Neural progenitor cell (in vitro differentiated cells): ENCODE measurements around the gene BRCC3. TPM values are rescaled to one million over a fixed set of nuclear protein-coding genes. Genes with fewer than 3 reads are reported as not detected.

Experiments used
- DNase-seq: peaks from one replicate; pipeline ENCODE4 v3.0.0-alpha.2; 2016; ENCODE audit warnings: low spot score
- H2AFZ ChIP-seq: fragments of 200-600 bp; sonication (generic); replicated peaks from 2 replicates; pipeline ENCODE4 v1.6.1; 2016; ENCODE audit warnings: antibody characterized with exemption
- H3F3A ChIP-seq: fragments of 200-600 bp; sonication (generic); 2 replicates; pipeline ENCODE4 v1.6.1; 2016; ENCODE audit warnings: antibody characterized with exemption, low read depth
- H3K27ac ChIP-seq: fragments of 200-600 bp; sonication (generic); 2 replicates; pipeline ENCODE4 v1.5.1; 2016; ENCODE audit warnings: mild to moderate bottlenecking
- H3K27me3 ChIP-seq: fragments of 200-600 bp; sonication (generic); 2 replicates; pipeline ENCODE4 v1.6.1; 2016; ENCODE audit warnings: mild to moderate bottlenecking, moderate library complexity
- H3K36me3 ChIP-seq: fragments of 200-600 bp; sonication (generic); 2 replicates; pipeline ENCODE4 v1.5.1; 2016
- H3K4me1 ChIP-seq: fragments of 200-600 bp; sonication (generic); 2 replicates; pipeline ENCODE4 v1.6.1; 2016; ENCODE audit warnings: mixed run types
- H3K4me2 ChIP-seq: fragments of 200-600 bp; sonication (generic); 2 replicates; pipeline ENCODE4 v1.6.1; 2016
- H3K4me3 ChIP-seq: fragments of 200-600 bp; sonication (generic); 2 replicates; pipeline ENCODE4 v1.5.1; 2016
- H3K79me2 ChIP-seq: fragments of 200-600 bp; sonication (generic); 2 replicates; pipeline ENCODE4 v1.6.1; 2016; ENCODE audit warnings: low read depth
- H3K9ac ChIP-seq: fragments of 200-600 bp; sonication (generic); 2 replicates; pipeline ENCODE4 v1.6.1; 2016
- H3K9me3 ChIP-seq: fragments of 200-600 bp; sonication (generic); 2 replicates; pipeline ENCODE4 v1.5.1; 2016; ENCODE audit warnings: low read depth
- H4K20me1 ChIP-seq: fragments of 200-600 bp; sonication (generic); 2 replicates; pipeline ENCODE4 v1.6.1; 2016; ENCODE audit warnings: low read depth
- H3K27ac Mint-ChIP-seq: 3 replicates; pipeline ENCODE4 v1.8.0; 2021; ENCODE audit warnings: mixed read lengths
- H3K27me3 Mint-ChIP-seq: 2 replicates; pipeline ENCODE4 v1.8.0; 2022; ENCODE audit warnings: low read depth, mild to moderate bottlenecking, inconsistent platforms, moderate library complexity, mixed read lengths; ENCODE audit not compliant: insufficient read depth
- H3K36me3 Mint-ChIP-seq: 3 replicates; pipeline ENCODE4 v1.8.0; 2021; ENCODE audit warnings: mixed read lengths
- H3K4me1 Mint-ChIP-seq: 3 replicates; pipeline ENCODE4 v1.8.0; 2021; ENCODE audit warnings: mixed read lengths
- H3K4me3 Mint-ChIP-seq: 3 replicates; pipeline ENCODE4 v1.8.0; 2021; ENCODE audit warnings: mild to moderate bottlenecking, moderate library complexity, mixed read lengths
- H3K9me3 Mint-ChIP-seq: 3 replicates; pipeline ENCODE4 v1.8.0; 2020; ENCODE audit warnings: mixed read lengths
- CTCF ChIP-seq: fragments of 200-600 bp; sonication (generic); IDR thresholded peaks from 2 replicates; pipeline ENCODE4 v1.5.1; 2017; ENCODE audit warnings: antibody characterized with exemption, mild to moderate bottlenecking
- EZH2 ChIP-seq: fragments of 200-600 bp; sonication (generic); IDR thresholded peaks from 2 replicates; pipeline ENCODE4 v1.6.1; 2017; ENCODE audit warnings: antibody characterized with exemption, mild to moderate bottlenecking, moderate library complexity
- EZH2phosphoT487 ChIP-seq: fragments of 200-600 bp; sonication (generic); IDR thresholded peaks from 2 replicates; pipeline ENCODE4 v1.6.1; 2017; ENCODE audit warnings: antibody characterized with exemption
- total RNA-seq: library from RNA; depleted of rRNA; stranded (reverse); fragments of >200 nt; gene quantifications from 2 replicates; pipeline ENCODE4 v1.2.3, GENCODE V29; 2015; ENCODE audit warnings: low replicate concordance

BRCC3 gene
- total RNA-seq, 1 donor from 2014 or later: 18.9 TPM

GRCh38 chrX:155105919-155106318 lies 34.6 kb downstream of the BRCC3 start:
- no peak overlapping the region for H2AFZ ChIP-seq
- H3K4me2 ChIP-seq: no peak overlapping the region
- no peak overlapping the region for H3K4me3 ChIP-seq
- TF ChIP-seq EZH2 (no peak), EZH2phosphoT487 (no peak)
- Mint-ChIP-seq H3K4me1 (no peaks in the 10 kb centered on the region), H3K27me3 (peaks cover 2% of the 10 kb centered on the region), H3K36me3 (no peaks in the 10 kb centered on the region), H3K27ac (no peak overlapping the region), H3K4me3 (no peak overlapping the region), H3K9me3 (no peaks in the 10 kb centered on the region)
- no peaks in the 10 kb centered on the region for H3K4me1 ChIP-seq
- no peaks in the 10 kb centered on the region for H3K79me2 ChIP-seq
- no peak overlapping the region for H3K27ac ChIP-seq
- H3K27me3 ChIP-seq: no peaks in the 10 kb centered on the region
- no peaks in the 10 kb centered on the region for H3F3A ChIP-seq
- no peaks in the 10 kb centered on the region for H4K20me1 ChIP-seq
- H3K36me3 ChIP-seq: peaks cover 7% of the 10 kb centered on the region
- no peak for DNase-seq
- peaks cover 9% of the 10 kb centered on the region for H3K9me3 ChIP-seq
- no peak overlapping the region for H3K9ac ChIP-seq

DNA sequence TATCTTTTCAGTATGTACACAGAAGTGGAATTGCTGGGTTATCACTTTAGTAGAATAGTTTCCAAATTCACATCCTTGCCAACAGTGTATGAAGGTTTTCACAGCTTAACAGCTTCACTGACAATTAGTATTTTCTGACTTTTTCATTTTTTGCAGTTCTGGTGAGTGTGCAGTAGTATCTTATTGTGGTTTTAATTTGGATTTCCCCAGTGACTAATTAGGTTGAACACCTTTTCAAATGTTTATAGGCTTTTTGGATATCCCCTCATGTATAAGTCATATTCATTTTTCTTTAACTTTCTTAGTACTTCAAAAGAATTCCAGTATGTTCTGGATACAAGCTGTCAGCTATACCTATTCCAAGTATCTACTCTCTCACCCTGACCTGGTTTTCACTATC lies 37.1 kb downstream of the BRCC3 start:
- peaks cover 12% of the 10 kb centered on the region for H3K9me3 ChIP-seq
- peaks cover 10% of the 10 kb centered on the region for H3K9me3 Mint-ChIP-seq
- no peaks in the 10 kb centered on the region for H3K79me2 ChIP-seq
- H3K36me3 Mint-ChIP-seq: peaks cover 8% of the 10 kb centered on the region
- no peak overlapping the region for H3K27ac ChIP-seq
- H4K20me1 ChIP-seq: no peaks in the 10 kb centered on the region
- peaks cover 2% of the 10 kb centered on the region for H3K27me3 Mint-ChIP-seq
- H3K4me1 Mint-ChIP-seq: no peaks in the 10 kb centered on the region
- no peak overlapping the region for H2AFZ ChIP-seq
- TF ChIP-seq EZH2phosphoT487 (no peak), EZH2 (no peak), CTCF (no peak)
- H3K36me3 ChIP-seq: peaks cover 4% of the 10 kb centered on the region
- no peak overlapping the region for H3K9ac ChIP-seq
- H3K4me1 ChIP-seq: no peaks in the 10 kb centered on the region
- DNase-seq: no peak
- H3K4me3 Mint-ChIP-seq: no peak overlapping the region
- H3K27me3 ChIP-seq: no peaks in the 10 kb centered on the region
- no peaks in the 10 kb centered on the region for H3F3A ChIP-seq
- no peak overlapping the region for H3K27ac Mint-ChIP-seq
- no peak overlapping the region for H3K4me3 ChIP-seq
- no peak overlapping the region for H3K4me2 ChIP-seq

GRCh38 chrX:155112171-155112570 lies 40.9 kb downstream of the BRCC3 start:
- Mint-ChIP-seq H3K4me3 (no peak overlapping the region), H3K36me3 (peaks cover 9% of the 10 kb centered on the region), H3K27ac (no peak overlapping the region), H3K9me3 (peaks cover 13% of the 10 kb centered on the region), H3K27me3 (peaks cover 2% of the 10 kb centered on the region), H3K4me1 (no peaks in the 10 kb centered on the region)
- Histone ChIP-seq H3K4me3 (no peak overlapping the region), H3K27me3 (no peaks in the 10 kb centered on the region), H3K36me3 (peaks cover 4% of the 10 kb centered on the region), H3K9me3 (peaks cover 3% of the 10 kb centered on the region), H3F3A (no peaks in the 10 kb centered on the region), H3K4me2 (no peak overlapping the region), H3K27ac (no peak overlapping the region), H3K79me2 (no peaks in the 10 kb centered on the region), H2AFZ (no peak overlapping the region), H3K9ac (no peak overlapping the region), H3K4me1 (no peaks in the 10 kb centered on the region), H4K20me1 (no peaks in the 10 kb centered on the region)
- TF ChIP-seq EZH2 (no peak), EZH2phosphoT487 (no peak), CTCF (no peak)
- no peak for DNase-seq

GRCh38 chrX:155113097-155113496 lies 41.8 kb downstream of the BRCC3 start:
- no peak overlapping the region for H2AFZ ChIP-seq
- no peaks in the 10 kb centered on the region for H3K79me2 ChIP-seq
- H3K9me3 ChIP-seq: peaks cover 3% of the 10 kb centered on the region
- H3K36me3 ChIP-seq: peaks cover 4% of the 10 kb centered on the region
- H3K4me3 ChIP-seq: no peak overlapping the region
- Mint-ChIP-seq H3K9me3 (peaks cover 13% of the 10 kb centered on the region), H3K27ac (no peak overlapping the region), H3K4me1 (no peaks in the 10 kb centered on the region), H3K27me3 (peaks cover 2% of the 10 kb centered on the region), H3K4me3 (no peak overlapping the region), H3K36me3 (peaks cover 11% of the 10 kb centered on the region)
- H3K9ac ChIP-seq: no peak overlapping the region
- H3K4me2 ChIP-seq: no peak overlapping the region
- H4K20me1 ChIP-seq: no peaks in the 10 kb centered on the region
- DNase-seq: no peak
- TF ChIP-seq EZH2phosphoT487 (no peak), EZH2 (no peak), CTCF (no peak)
- H3K27ac ChIP-seq: no peak overlapping the region
- H3F3A ChIP-seq: no peaks in the 10 kb centered on the region
- no peaks in the 10 kb centered on the region for H3K4me1 ChIP-seq
- H3K27me3 ChIP-seq: no peaks in the 10 kb centered on the region
